Progenitor cell of endocrine pancreas (in vitro differentiated cells): ENCODE results near the gene APOBEC3B. TPM values are rescaled to one million over a fixed set of nuclear protein-coding genes. Genes with fewer than 3 reads are reported as not detected.
"Not testable (repeated sequence)": the region's sequence is repeated elsewhere in the genome, so short reads cannot be mapped to it uniquely, and the experiment has no call there.

Experiments
- DNase-seq: peaks from one replicate; pipeline ENCODE4 v3.0.0; 2021; ENCODE audit warnings: low spot score; ENCODE audit not compliant: unreplicated experiment
- H3K27ac Mint-ChIP-seq: 2 replicates; pipeline ENCODE4 v1.8.0; 2021; ENCODE audit warnings: mild to moderate bottlenecking, moderate library complexity, mixed read lengths
- H3K27me3 Mint-ChIP-seq: 2 replicates; pipeline ENCODE4 v1.8.0; 2021; ENCODE audit warnings: mixed read lengths
- H3K36me3 Mint-ChIP-seq: 2 replicates; pipeline ENCODE4 v1.8.0; 2022; ENCODE audit warnings: mixed read lengths; ENCODE audit not compliant: insufficient read depth
- H3K4me1 Mint-ChIP-seq: 2 replicates; pipeline ENCODE4 v1.8.0; 2021; ENCODE audit warnings: low read depth, mixed read lengths
- H3K4me3 Mint-ChIP-seq: 2 replicates; pipeline ENCODE4 v1.8.0; 2021; ENCODE audit warnings: low read depth, mild to moderate bottlenecking, moderate library complexity, mixed read lengths
- H3K9me3 Mint-ChIP-seq: 2 replicates; pipeline ENCODE4 v1.8.0; 2021; ENCODE audit warnings: low read depth, mixed read lengths
- CTCF ChIP-seq: fragments of 200-600 bp; sonication (generic); IDR thresholded peaks from one replicate; pipeline ENCODE4 v1.5.0; 2021; ENCODE audit warnings: antibody characterized with exemption, mild to moderate bottlenecking; ENCODE audit not compliant: unreplicated experiment
- total RNA-seq: library from RNA; stranded (reverse); gene quantifications from 2 replicates; pipeline ENCODE4 v1.2.1, GENCODE V29; 2021

APOBEC3B gene
- total RNA-seq, 1 donor from 2014 or later = 10.1 TPM

- Mint-ChIP-seq H3K36me3 (no peaks in the 10 kb centered on the region), H3K4me1 (peaks cover 12% of the 10 kb centered on the region), H3K27me3 (peaks cover 3% of the 10 kb centered on the region), H3K4me3 (peak within 1 kb of the TSS; percentile 40), H3K27ac (peak within 1 kb of the TSS; percentile 90), H3K9me3 (no peaks in the 10 kb centered on the region)
- TF ChIP-seq CTCF = no peak
- DNase-seq = no peak
Measured at GRCh38 chr22:39013942-39014722, 32.0 kb downstream of the APOBEC3B start, which contains the start of gene APOBEC3C. TSS of gene APOBEC3C (plus strand) at chr22:39014257. CDS start at chr22:39014363, 106 bp downstream.

- not testable (repeated sequence) for DNase-seq, H3K36me3 Mint-ChIP-seq, H3K27me3 Mint-ChIP-seq, H3K9me3 Mint-ChIP-seq
- Mint-ChIP-seq H3K27ac (peak overlapping the region; percentile 90), H3K4me1 (peaks cover 12% of the 10 kb centered on the region), H3K4me3 (peak overlapping the region; percentile 40)
Measured at GRCh38 chr22:39014723-39015121, 32.6 kb downstream of the APOBEC3B start.

- Mint-ChIP-seq H3K9me3 (no peaks in the 10 kb centered on the region), H3K4me3 (no peak overlapping the region), H3K36me3 (no peaks in the 10 kb centered on the region), H3K27ac (no peak overlapping the region), H3K4me1 (peaks cover 15% of the 10 kb centered on the region), H3K27me3 (peaks cover under 1% of the 10 kb centered on the region)
- no peak for TF ChIP-seq CTCF
- DNase-seq = no peak
Measured at GRCh38 chr22:39016592-39016991, 34.4 kb downstream of the APOBEC3B start.

- no peak overlapping the region for H3K27ac Mint-ChIP-seq
- no peak for TF ChIP-seq CTCF
- peaks cover 18% of the 10 kb centered on the region for H3K4me1 Mint-ChIP-seq
- no peaks in the 10 kb centered on the region for H3K9me3 Mint-ChIP-seq
- H3K4me3 Mint-ChIP-seq = no peak overlapping the region
- no peaks in the 10 kb centered on the region for H3K36me3 Mint-ChIP-seq
- DNase-seq = no peak
- no peaks in the 10 kb centered on the region for H3K27me3 Mint-ChIP-seq
Measured at GRCh38 chr22:39017596-39018365, 35.6 kb downstream of the APOBEC3B start.

- H3K4me3 Mint-ChIP-seq = peak overlapping the region; percentile 63
- peaks cover 11% of the 10 kb centered on the region for H3K4me1 Mint-ChIP-seq
- H3K27ac Mint-ChIP-seq = not testable (repeated sequence)
Measured at GRCh38 chr22:39020021-39020651, 38.0 kb downstream of the APOBEC3B start.

GRCh38 chr22:39021552-39022250 lies 39.6 kb downstream of the APOBEC3B start:
- peak overlapping the region; percentile 50 for H3K4me3 Mint-ChIP-seq
- peaks cover 14% of the 10 kb centered on the region for H3K4me1 Mint-ChIP-seq
- DNase-seq = no peak
- H3K9me3 Mint-ChIP-seq = no peaks in the 10 kb centered on the region
- no peak for TF ChIP-seq CTCF
- peak overlapping the region; percentile 77 for H3K27ac Mint-ChIP-seq
- no peaks in the 10 kb centered on the region for H3K27me3 Mint-ChIP-seq
- H3K36me3 Mint-ChIP-seq = no peaks in the 10 kb centered on the region

More at GRCh38 chr22:39020021-39020651, 38.0 kb downstream of the APOBEC3B start:
- not testable (repeated sequence) for H3K9me3 Mint-ChIP-seq, H3K36me3 Mint-ChIP-seq, DNase-seq, H3K27me3 Mint-ChIP-seq
